GM12892 (cell line): Measurements from ENCODE around the gene POU2F3.

Experiments used
- POLR2A ChIP-seq: IDR thresholded peaks from 2 replicates; pipeline ENCODE4 v1.6.1; 2011; ENCODE audit warnings: low read depth, low read length, control low read depth
- TAF1 ChIP-seq: IDR thresholded peaks from 2 replicates; pipeline ENCODE4 v1.6.1; 2011; ENCODE audit warnings: low read depth, mild to moderate bottlenecking, control low read depth, low read length, borderline replicate concordance

GRCh38 chr11:120238968-120239620, 846 bp upstream of the POU2F3 start:
- TF ChIP-seq POLR2A (no peak), TAF1 (no peak)
